ENCODE results near the gene ZNF556. TPM values are rescaled to one million over a fixed set of nuclear protein-coding genes. Genes with fewer than 3 reads are reported as not detected.

ZNF556 gene
- 0.26 TPM in 1 of 2 replicates, not detected in the other for total RNA-seq

DNA sequence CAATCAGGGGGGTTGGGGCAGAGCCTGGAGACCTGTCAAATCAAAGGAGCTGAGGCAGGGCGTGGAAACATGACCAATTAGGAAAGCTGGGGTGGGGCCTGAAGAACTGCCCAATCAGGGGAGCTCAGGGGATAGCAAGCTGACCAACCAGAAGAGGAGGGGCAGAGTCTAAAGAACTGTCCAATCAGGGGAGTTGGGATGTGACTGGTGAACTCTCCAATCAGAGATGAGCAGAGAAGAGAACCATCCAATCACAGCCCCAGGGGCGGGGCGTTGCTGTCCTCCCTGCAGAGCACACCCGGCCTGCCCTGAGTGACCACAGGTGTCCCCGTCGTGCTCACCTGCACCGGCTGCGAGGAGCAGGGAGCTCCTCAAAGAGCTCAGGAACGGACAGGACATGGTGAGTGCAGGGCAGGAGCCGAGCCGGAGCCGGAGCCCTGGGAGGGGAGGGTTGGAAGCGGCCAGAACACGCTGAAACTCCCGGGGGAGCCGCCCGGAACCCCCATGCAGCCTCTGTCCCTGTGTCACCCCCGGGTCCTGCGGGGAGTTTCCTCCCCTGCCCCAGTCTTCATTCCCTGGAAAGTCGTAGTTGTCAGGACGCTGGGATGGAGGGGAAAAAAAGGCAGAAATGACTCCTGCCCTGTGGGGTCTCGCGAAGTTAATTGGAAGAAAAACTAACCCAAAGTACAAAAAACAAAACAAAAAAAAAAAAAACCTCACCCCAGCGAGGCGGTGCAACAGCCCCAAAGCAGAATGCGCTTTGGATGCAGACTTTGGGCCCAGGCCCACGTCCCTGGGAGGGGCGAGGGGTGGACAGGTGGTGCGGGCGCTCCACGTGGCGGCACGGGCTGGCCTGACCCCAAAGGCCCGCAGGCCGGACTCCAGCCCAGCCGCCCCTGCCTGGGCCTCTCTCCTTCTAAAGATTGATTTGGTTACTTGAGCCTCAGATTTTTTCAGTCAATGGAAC is at the start of gene ZNF556:
TSS of gene ZNF556 (plus strand) at position 311 of the 967 bp plus-strand sequence. CDS start at position 398, 87 bp downstream.

GRCh38 chr19:2819540-2820111 is 47.5 kb upstream of the ZNF556 start, which contains the start of gene ZNF554:
TSS of gene ZNF554 (plus strand) at chr19:2819868. CDS start at chr19:2820072, 204 bp downstream.

GRCh38 chr19:2840794-2841791 is 26.0 kb upstream of the ZNF556 start, which contains the start of gene ZNF555:
TSS of gene ZNF555 (plus strand) at chr19:2841475. CDS start at chr19:2841573, 98 bp downstream.

DNA sequence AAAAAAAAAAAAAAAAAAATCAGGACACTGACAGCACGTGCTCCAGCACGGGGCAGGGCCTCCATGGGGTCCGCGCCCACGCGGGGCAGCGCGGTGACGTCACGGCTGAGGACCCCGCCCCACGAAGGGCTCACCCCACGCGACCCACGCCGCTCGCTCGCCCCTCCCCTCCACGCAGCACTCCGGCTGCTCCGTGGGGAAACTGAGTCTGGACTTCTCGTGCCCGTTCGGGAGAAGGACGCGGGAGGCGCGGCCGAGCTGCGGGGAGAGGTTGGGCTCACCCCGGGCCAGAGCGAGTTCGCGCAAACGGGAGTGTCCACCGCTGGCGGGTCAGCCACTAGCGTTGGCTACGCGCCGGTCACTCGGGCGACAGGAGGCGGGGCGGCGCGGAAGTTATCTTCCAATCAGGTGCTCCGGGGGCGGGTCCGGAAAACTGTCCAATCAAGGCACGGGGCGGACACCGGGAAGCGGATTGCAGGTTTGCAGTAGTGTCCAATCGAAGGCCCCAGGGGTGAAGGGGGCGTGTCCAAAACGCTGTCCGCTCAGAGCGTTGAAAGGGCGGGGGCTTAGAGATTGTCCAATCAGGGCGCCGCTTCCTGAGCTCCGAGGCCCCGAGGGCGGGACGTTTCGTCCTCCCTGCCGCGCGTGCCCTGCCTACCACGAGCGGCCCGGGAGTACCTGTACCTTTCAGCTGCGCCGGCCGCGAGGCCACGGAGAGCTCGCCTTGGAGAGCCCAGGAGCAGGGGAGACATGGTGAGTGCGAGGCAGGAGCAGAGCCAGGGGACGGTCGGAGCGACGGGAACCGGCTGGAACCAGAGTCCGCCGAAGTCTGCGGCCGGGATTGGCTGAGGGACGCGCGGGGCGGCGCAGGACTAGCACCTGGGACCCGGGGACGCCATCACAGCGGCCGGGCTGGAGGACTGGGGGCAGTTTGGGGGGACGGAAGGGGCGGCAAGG is 33.4 kb downstream of the ZNF556 start, which contains the start of gene ZNF57:
TSS of gene ZNF57 (plus strand) at position 633 of the 957 bp plus-strand sequence. CDS start at position 751, 118 bp downstream.

Other genes starting within 250 kb of the ZNF556 start
- gene GNG7, start 164.6 kb upstream of the ZNF556 start, total RNA-seq: under 0.01 and 0.12 TPM in 2 replicates
- 0.66 and 2.9 TPM in 2 replicates for gene DIRAS1, start 146.0 kb upstream of the ZNF556 start, total RNA-seq
- 23.2 and 26.8 TPM in 2 replicates for gene SLC39A3, start 127.3 kb upstream of the ZNF556 start, total RNA-seq
- 22.2 and 28.7 TPM in 2 replicates for gene SGTA, start 84.1 kb upstream of the ZNF556 start, total RNA-seq
- gene THOP1, start 81.8 kb upstream of the ZNF556 start, total RNA-seq: 62.2 and 78.1 TPM in 2 replicates
- gene ZNF554, start 47.5 kb upstream of the ZNF556 start, total RNA-seq: 3.0 and 3.3 TPM in 2 replicates
- gene ZNF555, start 25.9 kb upstream of the ZNF556 start, total RNA-seq: 4.6 and 5.5 TPM in 2 replicates
- 3.9 and 4.2 TPM in 2 replicates for gene ZNF57, start 33.6 kb downstream of the ZNF556 start, total RNA-seq
- 3.2 and 3.3 TPM in 2 replicates for gene ZNF77, start 77.6 kb downstream of the ZNF556 start, total RNA-seq
- gene TLE6, start 110.2 kb downstream of the ZNF556 start, total RNA-seq: 1.7 and 2.0 TPM in 2 replicates
- gene TLE2, start 161.9 kb downstream of the ZNF556 start, total RNA-seq: 3.2 and 4.6 TPM in 2 replicates
- 145 and 157 TPM in 2 replicates for gene TLE5, start 195.2 kb downstream of the ZNF556 start, total RNA-seq
- gene GNA11, start 227.0 kb downstream of the ZNF556 start, total RNA-seq: 86.4 and 124 TPM in 2 replicates